CD14-positive monocyte (primary cell): ENCODE measurements around the gene SLC17A2. TPM values are rescaled to one million over a fixed set of nuclear protein-coding genes. Genes with fewer than 3 reads are reported as not detected.

ENCODE experiments used
- DNase-seq, 3 donors: peaks; one replicate each; pipeline ENCODE4 v3.0.0-alpha.2; 2011 to 2022
- H2AFZ ChIP-seq: 2 replicates; pipeline ENCODE4 v1.6.0; 2012; ENCODE audit warnings: mild to moderate bottlenecking, low read depth, low read length, inconsistent platforms; ENCODE audit not compliant: insufficient read depth, poor library complexity, severe bottlenecking
- H3K27ac ChIP-seq, 2 donors: 1 replicate in 1 of 2; 2 replicates in 1 of 2; pipeline ENCODE4 v1.5.1; 2012 to 2013; ENCODE audit warnings: low read length in 2 of 2, control low read depth in 1 of 2, inconsistent platforms in 1 of 2, low read depth in 1 of 2, mild to moderate bottlenecking in 1 of 2
- H3K27me3 ChIP-seq, 2 donors: one replicate each; pipeline versions ENCODE4 v1.6.0 to v1.6.1; 2011 to 2013; ENCODE audit warnings: low read length in 2 of 2; ENCODE audit not compliant: control insufficient read depth in 2 of 2, insufficient read depth in 2 of 2
- H3K36me3 ChIP-seq, 2 donors: replicated peaks in 1 of 2; 1 replicate in 1 of 2; 2 replicates in 1 of 2; pipeline versions ENCODE4 v1.5.1 to v1.6.1; 2012 to 2013; ENCODE audit warnings: low read length in 2 of 2, control low read depth in 1 of 2, inconsistent platforms in 1 of 2, mild to moderate bottlenecking in 1 of 2; ENCODE audit not compliant: insufficient read depth in 2 of 2, control insufficient read depth in 1 of 2
- H3K4me1 ChIP-seq, 2 donors: 1 replicate in 1 of 2; 2 replicates in 1 of 2; pipeline versions ENCODE4 v1.5.1 to v1.6.1; 2012 to 2013; ENCODE audit warnings: low read length in 2 of 2, control low read depth in 1 of 2, inconsistent platforms in 1 of 2, mild to moderate bottlenecking in 1 of 2, moderate library complexity in 1 of 2; ENCODE audit not compliant: insufficient read depth in 2 of 2, control insufficient read depth in 1 of 2
- H3K4me2 ChIP-seq: replicated peaks from 2 replicates; pipeline ENCODE3; 2012; ENCODE audit warnings: low read length, moderate library complexity, mild to moderate bottlenecking; ENCODE audit not compliant: poor library complexity, severe bottlenecking; ENCODE audit errors: extremely low read depth
- H3K4me3 ChIP-seq, 3 experiments: fragments of 200-600 bp in 1 of 3; sonication (generic) in 1 of 3; replicated peaks in 1 of 3; 1 replicate in 2 of 3; 2 replicates in 1 of 3; pipeline ENCODE4 v1.5.1; 2011 to 2013; ENCODE audit warnings: low read length in 3 of 3, mild to moderate bottlenecking in 3 of 3, control low read depth in 2 of 3, low read depth in 2 of 3, inconsistent platforms in 1 of 3, moderate library complexity in 1 of 3
- H3K79me2 ChIP-seq: 2 replicates; pipeline ENCODE4 v1.6.0; 2012; ENCODE audit warnings: mild to moderate bottlenecking, control low read depth, inconsistent platforms, low read length, moderate library complexity; ENCODE audit not compliant: insufficient read depth
- H3K9ac ChIP-seq: 2 replicates; pipeline ENCODE4 v1.6.0; 2017; ENCODE audit warnings: low read length, mild to moderate bottlenecking; ENCODE audit not compliant: insufficient read depth, poor library complexity, severe bottlenecking
- H3K9me3 ChIP-seq, 2 donors: replicated peaks in 1 of 2; 1 replicate in 1 of 2; 2 replicates in 1 of 2; pipeline versions ENCODE4 v1.5.1 to v1.6.1; 2012 to 2013; ENCODE audit warnings: low read length in 2 of 2, control low read depth in 1 of 2; ENCODE audit not compliant: control insufficient read depth in 1 of 2, insufficient read depth in 1 of 2
- H4K20me1 ChIP-seq: 2 replicates; pipeline ENCODE4 v1.6.0; 2012; ENCODE audit warnings: mild to moderate bottlenecking, low read length, control low read depth, moderate library complexity; ENCODE audit not compliant: insufficient read depth
- H3K27ac Mint-ChIP-seq, 7 donors: one replicate each; pipeline ENCODE4 v1.8.0; 2020; ENCODE audit warnings: mild to moderate bottlenecking in 7 of 7, mixed read lengths in 7 of 7, moderate library complexity in 6 of 7, inconsistent platforms in 2 of 7
- H3K27me3 Mint-ChIP-seq, 3 donors: one replicate each; pipeline ENCODE4 v1.8.0; 2021 to 2022; ENCODE audit warnings: low read depth in 3 of 3, mild to moderate bottlenecking in 3 of 3, mixed read lengths in 3 of 3, moderate library complexity in 3 of 3, inconsistent platforms in 1 of 3
- H3K36me3 Mint-ChIP-seq, 2 donors: one replicate each; pipeline ENCODE4 v1.8.0; 2020; ENCODE audit warnings: mixed read lengths in 2 of 2, inconsistent platforms in 1 of 2, mild to moderate bottlenecking in 1 of 2
- H3K4me1 Mint-ChIP-seq: one replicate; pipeline ENCODE4 v1.8.0; 2020; ENCODE audit warnings: mild to moderate bottlenecking, mixed read lengths
- H3K4me3 Mint-ChIP-seq, 2 donors: one replicate each; pipeline ENCODE4 v1.8.0; 2020; ENCODE audit warnings: mild to moderate bottlenecking in 2 of 2, mixed read lengths in 2 of 2, moderate library complexity in 1 of 2
- H3K9me3 Mint-ChIP-seq, 7 donors: one replicate each; pipeline ENCODE4 v1.8.0; 2020 to 2022; ENCODE audit warnings: mixed read lengths in 7 of 7, mild to moderate bottlenecking in 6 of 7, moderate library complexity in 6 of 7, inconsistent platforms in 2 of 7
- WGBS: methylation state at CpG from one replicate; pipeline ENCODE4 v1.1.5; 2013; ENCODE audit warnings: missing lambda C conversion rate; ENCODE audit not compliant: insufficient coverage; 5-methylcytosine and 5-hydroxymethylcytosine counted together
- intact Hi-C, 2 donors: fragments of 100-400 bp; cut with micrococcal nuclease; formaldehyde crosslinking; loops; one replicate each; pipeline versions ENCODE4 v1.15.0 to v1.15.1; 2023
- polyA plus RNA-seq, 3 donors: library from polyadenylated mRNA; depleted of rRNA in 1 of 3; unstranded in 2 of 3; stranded (reverse) in 1 of 3; fragments of 300-500 nt in 2 of 3; fragments of >200 nt in 1 of 3; fragmentation: Illumina TruSeq in 2 of 3; gene quantifications; 1 replicate in 2 of 3; 2 replicates in 1 of 3; pipeline ENCODE4 v1.2.3, GENCODE V29; 2012 to 2021
- TF ChIP-seq, protein P1 (sequence below): fragments of 200-600 bp; IDR thresholded peaks from one replicate; pipeline ENCODE4 v1.8.0; 2022; ENCODE audit warnings: antibody characterized with exemption, mild to moderate bottlenecking

The SLC17A2 gene
- polyA plus RNA-seq, 3 donors: not detected

DNA sequence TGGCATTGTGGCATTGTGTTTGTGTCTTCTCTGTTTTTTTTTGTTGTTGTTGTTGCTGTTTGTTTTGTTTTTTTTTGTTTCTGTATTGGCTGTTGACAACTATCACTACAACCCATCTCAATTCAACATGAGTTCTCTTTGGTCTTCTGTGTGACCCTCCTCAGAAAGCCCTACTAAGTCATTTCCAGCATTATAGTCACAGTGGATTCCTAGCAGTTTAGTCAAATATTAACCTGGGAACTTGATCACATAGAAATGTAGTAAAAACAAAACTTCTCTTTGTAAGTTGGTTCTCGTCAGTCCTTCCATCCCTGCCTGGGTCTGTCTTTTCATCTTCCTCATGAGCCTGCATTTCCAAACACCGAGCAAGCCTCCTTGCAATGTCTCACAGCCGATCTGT is 16.8 kb downstream of the SLC17A2 start:
- Histone ChIP-seq H2AFZ (no peak overlapping the region), H3K9me3 (no peaks in the 10 kb centered on the region), H3K79me2 (no peaks in the 10 kb centered on the region), H3K4me2 (no peak overlapping the region), H3K4me1 (no peaks in the 10 kb centered on the region), H3K27me3 (no peaks in the 10 kb centered on the region), H3K27ac (no peak overlapping the region), H3K4me3 (no peak overlapping the region), H4K20me1 (no peaks in the 10 kb centered on the region), H3K9ac (no peak overlapping the region), H3K36me3 (no peaks in the 10 kb centered on the region)
- DNase-seq: no peak
- Mint-ChIP-seq H3K27me3 (peaks cover 1 to 3% (median 2%) of the 10 kb centered on the region in 3 donors), H3K27ac (no peak overlapping the region), H3K9me3 (peaks cover 0 to 2% (median 0%) of the 10 kb centered on the region in 7 donors), H3K4me1 (no peaks in the 10 kb centered on the region), H3K36me3 (no peaks in the 10 kb centered on the region), H3K4me3 (no peak overlapping the region)
- intact Hi-C loops: no loop called here
- no CpG with 5 or more reads among the region's 3 CpGs for WGBS
- TF ChIP-seq, protein P1, sequence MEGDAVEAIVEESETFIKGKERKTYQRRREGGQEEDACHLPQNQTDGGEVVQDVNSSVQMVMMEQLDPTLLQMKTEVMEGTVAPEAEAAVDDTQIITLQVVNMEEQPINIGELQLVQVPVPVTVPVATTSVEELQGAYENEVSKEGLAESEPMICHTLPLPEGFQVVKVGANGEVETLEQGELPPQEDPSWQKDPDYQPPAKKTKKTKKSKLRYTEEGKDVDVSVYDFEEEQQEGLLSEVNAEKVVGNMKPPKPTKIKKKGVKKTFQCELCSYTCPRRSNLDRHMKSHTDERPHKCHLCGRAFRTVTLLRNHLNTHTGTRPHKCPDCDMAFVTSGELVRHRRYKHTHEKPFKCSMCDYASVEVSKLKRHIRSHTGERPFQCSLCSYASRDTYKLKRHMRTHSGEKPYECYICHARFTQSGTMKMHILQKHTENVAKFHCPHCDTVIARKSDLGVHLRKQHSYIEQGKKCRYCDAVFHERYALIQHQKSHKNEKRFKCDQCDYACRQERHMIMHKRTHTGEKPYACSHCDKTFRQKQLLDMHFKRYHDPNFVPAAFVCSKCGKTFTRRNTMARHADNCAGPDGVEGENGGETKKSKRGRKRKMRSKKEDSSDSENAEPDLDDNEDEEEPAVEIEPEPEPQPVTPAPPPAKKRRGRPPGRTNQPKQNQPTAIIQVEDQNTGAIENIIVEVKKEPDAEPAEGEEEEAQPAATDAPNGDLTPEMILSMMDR: no peak

DNA sequence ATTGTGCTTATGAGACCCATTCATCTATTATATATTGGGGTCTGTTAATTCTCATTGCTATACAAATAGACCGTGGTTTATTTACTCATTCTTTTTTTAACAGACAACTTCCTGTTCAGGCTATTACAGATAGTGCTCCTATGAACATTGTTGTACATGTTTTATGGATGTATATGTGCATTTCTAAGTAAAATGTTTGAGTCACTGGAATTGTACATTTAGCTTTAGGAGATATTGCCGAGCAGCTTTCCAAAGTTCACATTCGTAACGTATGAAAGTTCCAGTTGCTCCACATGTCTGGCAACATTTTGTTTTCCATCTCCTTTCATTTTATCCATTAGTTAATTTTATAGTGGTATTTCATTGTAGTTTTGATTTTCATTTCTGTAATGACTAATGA is 19.1 kb downstream of the SLC17A2 start:
- no peaks in the 10 kb centered on the region for H4K20me1 ChIP-seq
- H2AFZ ChIP-seq: no peak overlapping the region
- no CpG with 5 or more reads among the region's 4 CpGs for WGBS
- no peaks in the 10 kb centered on the region for H3K27me3 ChIP-seq
- no peaks in the 10 kb centered on the region for H3K4me1 ChIP-seq
- H3K9me3 ChIP-seq: no peaks in the 10 kb centered on the region
- TF ChIP-seq, protein P1: no peak
- no peak for DNase-seq
- H3K9ac ChIP-seq: no peak overlapping the region
- Mint-ChIP-seq H3K27ac (no peak overlapping the region), H3K4me3 (no peak overlapping the region), H3K36me3 (no peaks in the 10 kb centered on the region), H3K9me3 (no peaks in the 10 kb centered on the region), H3K27me3 (peaks cover 1 to 2% (median 2%) of the 10 kb centered on the region in 3 donors), H3K4me1 (peaks cover 3% of the 10 kb centered on the region)
- no peak overlapping the region for H3K27ac ChIP-seq
- no peaks in the 10 kb centered on the region for H3K36me3 ChIP-seq
- no peak overlapping the region for H3K4me2 ChIP-seq
- intact Hi-C loops: no loop called here
- no peaks in the 10 kb centered on the region for H3K79me2 ChIP-seq
- no peak overlapping the region for H3K4me3 ChIP-seq
